Stromal cell of bone marrow (primary cell): Measurements from ENCODE around the gene RAC2.
"Not testable (repeated sequence)": the region's sequence is repeated elsewhere in the genome, so short reads cannot be mapped to it uniquely, and the experiment has no call there.

Experiments
- DNase-seq: peaks from one replicate; pipeline ENCODE4 v3.0.0-alpha.2; 2012; ENCODE audit warnings: low read depth

The RAC2 gene

GRCh38 chr22:37255558-37256006 is 11.5 kb upstream of the RAC2 start:
- no peak for DNase-seq

- no peak for DNase-seq
Observed at GRCh38 chr22:37254867-37255233, 10.8 kb upstream of the RAC2 start.

DNA sequence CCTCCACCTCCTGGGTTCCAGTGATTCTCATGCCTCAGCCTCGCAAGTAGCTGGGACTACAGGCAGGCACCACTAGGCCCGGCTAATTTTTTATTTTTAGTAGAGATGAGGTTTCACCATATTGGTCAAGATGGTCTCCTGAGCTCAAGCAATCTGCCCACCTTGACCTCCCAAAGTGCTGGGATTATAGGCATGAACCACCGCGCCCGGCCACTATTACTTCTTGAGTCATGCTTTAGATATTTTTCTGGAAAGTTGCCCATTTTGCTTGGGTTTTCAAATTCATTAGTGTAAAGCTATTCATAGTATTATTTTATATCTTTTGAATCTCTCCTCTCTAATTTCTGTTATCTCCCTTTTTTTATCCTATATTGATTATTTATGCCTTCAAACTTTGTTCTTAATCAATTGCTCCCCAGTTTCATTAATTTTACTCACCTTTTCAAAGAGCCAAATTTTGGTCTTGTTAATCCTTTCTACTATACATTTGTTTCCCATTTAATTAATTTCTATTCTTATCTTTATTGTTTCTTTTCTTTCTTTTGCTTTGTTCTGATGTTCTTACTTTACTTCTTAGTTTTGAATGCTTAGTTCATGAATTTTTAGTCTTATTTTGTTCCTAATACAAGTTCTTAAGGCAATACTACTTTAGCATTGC is 10.3 kb upstream of the RAC2 start:
- no peak for DNase-seq

- DNase-seq = no peak
Observed at GRCh38 chr22:37253126-37253660, 9.1 kb upstream of the RAC2 start.

DNA sequence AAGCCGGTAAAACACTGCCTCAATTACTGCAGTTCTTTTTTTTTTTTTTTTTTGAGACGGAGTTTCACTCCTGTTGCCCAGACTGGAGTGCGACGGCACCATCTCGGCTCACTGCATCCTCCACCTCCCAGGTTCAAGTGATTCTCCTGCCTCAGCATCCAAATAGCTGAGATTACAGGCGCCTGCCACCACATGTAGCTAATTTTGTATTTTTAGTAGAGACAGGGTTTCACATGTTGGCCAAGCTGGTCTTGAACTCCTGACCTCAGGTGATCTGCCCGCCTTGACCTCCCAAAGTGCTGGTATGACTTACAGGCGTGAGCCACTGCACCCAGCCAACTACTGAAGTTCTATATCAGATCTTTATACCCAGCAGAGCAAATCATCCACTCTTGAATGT is 7.8 kb upstream of the RAC2 start:
- DNase-seq = not testable (repeated sequence)

DNA sequence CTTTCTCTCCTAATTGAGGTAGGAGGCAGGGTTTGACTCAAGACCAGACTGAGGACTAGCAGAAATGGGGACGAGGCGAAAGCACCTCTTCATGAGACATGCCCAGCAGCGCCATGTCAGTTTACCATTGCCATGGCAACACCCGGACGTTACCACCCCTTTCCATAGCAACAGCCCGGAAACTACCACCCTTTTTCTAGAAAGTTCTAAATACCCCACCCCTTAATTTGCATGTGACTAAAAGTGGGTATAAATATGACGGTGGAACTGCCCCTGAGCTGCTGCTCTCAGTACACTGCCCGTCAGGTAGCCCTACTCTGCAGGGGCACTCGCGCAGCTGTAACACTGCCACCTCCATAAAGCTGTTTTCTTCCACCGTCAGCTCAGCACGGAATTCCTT is 5.9 kb upstream of the RAC2 start:
- DNase-seq = no peak

- no peak for DNase-seq
Observed at GRCh38 chr22:37248251-37248650, 4.2 kb upstream of the RAC2 start.

- no peak for DNase-seq
Observed at GRCh38 chr22:37245740-37246139, 1.7 kb upstream of the RAC2 start.

DNA sequence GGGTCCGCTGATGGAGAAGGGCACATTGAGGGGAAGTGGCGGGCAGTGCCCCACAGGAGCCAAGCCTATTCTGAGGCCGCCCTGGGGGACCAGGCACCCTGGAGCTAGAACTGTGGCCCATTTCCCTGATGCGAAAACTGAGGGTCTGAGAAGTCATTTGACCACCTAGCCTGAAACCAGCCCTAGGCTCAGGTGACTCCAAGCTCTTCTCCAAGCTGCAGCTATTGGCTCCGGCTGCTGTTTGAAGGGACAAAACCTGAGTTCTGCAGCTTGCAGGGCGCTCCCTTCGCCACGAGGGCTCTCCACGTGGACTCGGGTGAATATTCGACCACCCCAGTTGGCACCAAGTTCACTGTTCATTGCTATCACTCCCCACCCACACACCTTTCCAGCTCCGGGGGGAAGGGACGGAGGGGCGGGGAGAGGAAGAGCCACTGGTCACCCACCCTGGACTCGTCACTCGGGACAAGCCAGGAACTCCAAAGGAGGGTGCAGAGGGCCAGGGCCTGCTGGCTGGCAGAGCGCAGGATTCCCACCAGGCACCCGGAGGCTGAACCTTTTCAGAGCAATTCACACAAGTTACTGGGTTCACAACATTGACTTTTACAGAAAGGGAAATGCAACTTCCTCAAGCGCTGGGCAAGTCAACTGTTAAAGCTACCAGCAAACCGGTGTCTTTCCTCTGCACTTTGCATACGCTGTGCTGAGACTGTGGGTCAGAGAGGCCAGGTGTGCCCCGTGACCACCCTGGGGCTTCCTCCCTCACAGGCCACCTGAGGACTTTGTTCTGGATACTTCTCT is 1.1 kb upstream of the RAC2 start:
- DNase-seq = no peak

- no peak for DNase-seq
Observed at GRCh38 chr22:37243402-37244113, 511 bp downstream of the RAC2 start.

- no peak for DNase-seq
Observed at GRCh38 chr22:37242395-37242918, 1.6 kb downstream of the RAC2 start.

DNA sequence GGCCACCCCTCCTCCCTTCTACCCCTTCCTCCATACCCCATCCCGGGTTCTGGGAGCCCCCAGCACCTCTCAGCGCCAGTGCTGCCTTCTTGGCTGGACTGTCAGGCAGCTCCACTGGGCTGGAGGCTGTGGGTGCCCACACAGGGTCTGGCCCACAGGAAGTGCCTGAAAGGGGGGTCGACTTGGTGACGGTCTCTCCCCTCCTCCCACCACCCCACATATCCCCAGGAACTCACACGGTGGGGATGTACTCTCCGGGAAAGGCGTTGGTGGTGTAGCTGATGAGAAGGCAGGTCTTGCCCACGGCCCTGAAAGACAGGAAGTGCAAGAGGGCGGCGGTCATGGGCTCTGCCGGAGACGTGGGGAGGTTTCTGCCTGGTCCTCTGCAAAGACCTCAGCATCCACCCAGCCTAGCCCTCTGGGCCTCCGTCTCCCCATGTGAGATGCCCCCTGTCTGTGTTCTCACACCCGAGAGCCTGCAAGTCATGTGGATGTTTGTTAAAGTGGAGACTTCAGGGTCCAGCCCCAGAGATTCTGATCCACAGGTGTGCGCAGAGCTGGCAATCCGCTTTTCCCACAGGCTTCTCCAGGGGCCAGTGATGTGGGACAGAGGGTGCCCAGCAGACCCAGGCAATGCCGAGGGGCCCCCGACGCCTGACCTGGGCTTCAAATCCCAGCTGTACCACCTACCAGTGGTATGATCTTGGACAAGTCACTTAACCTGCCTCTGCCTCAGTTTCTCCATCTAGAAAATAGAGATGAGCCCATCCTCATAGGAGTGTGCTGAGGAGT is 2.5 kb downstream of the RAC2 start:
- no peak for DNase-seq

- no peak for DNase-seq
Observed at GRCh38 chr22:37240941-37241320, 3.1 kb downstream of the RAC2 start.

GRCh38 chr22:37240240-37240940 is 3.7 kb downstream of the RAC2 start:
- DNase-seq = no peak

DNA sequence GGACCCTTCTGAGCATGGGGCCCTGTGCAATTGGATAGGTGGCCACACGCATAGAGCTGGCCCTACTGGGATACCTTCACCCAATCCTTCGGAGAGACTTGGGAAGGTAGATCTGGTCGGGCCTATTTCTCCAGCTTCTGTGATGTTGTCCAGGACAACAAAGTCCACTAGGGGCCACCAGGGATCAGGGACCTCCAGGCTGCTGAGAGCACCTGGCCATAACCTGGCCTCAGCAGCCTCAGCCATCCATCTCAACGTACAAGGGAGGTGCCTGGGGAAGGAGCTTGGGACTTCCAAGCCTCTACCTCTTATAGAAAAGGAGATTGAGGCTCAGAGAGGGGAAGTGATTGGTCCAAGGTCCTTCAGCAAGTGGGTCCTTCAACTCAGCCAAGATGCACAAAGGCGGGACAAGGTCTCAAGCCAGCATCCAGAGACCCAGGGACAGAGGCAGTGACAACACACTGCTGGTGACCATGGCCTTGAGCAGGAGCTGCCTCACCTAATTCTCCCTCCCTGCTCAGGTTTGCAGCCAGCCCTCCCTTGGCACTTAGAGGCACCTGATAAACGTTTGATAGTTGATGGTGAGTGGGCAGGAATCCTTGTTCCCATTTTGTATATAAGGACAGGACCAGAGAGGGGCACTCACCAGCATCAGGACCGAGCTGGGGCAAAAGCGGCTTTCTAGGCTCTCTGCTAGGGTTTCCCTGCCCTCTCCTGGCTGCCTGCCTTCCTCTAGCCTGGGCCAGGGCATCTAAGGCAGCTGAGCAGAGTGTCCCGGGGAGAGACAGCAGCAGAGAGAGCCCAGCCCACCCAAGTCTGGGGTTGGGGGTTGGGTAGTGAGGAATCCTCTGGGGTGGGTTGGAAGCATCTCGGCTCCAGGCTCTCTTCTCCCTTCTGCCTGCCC is 4.5 kb downstream of the RAC2 start:
- no peak for DNase-seq

GRCh38 chr22:37237371-37238268 is 6.4 kb downstream of the RAC2 start:
- DNase-seq = no peak

DNA sequence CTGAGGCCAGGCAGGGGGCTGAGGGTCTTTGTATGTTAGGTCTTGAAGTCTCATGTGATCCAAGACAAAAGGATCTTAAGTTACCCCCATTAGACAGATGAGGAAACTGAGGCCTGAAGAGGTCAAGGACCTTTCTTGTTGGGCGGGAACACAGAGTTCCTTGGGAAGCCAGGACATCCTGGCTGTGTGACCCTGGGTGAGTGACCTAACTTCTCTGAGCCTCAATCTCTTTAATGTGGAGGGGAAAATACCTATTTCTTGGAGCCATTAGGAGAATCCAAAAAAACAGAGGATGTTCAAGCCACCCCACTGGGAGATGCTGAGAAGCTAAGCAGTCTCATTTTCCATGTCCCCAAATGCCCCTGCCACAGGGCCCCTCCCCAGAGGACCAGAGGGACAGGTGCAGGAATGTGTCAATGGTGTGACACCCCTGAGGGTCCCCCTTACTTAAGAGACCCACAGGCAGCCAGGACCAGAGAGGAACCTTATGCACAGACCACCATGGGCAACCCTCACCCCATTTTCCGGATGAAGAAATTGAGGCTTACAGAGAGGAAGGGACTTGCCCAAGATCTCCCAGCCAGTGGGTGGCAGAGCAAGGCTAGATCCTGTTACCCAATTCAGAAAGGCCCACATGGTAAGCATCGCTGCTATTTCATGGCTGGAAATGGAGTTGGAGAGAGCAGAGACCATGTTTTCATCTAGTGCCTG is 8.0 kb downstream of the RAC2 start:
- no peak for DNase-seq
